ENCODE data around the gene HNF1B. TPM values are rescaled to one million over a fixed set of nuclear protein-coding genes. Genes with fewer than 3 reads are reported as not detected.

Gene HNF1B
- total RNA-seq, 4 donors from 2014 or later = 0.29 to 1.5 TPM; not detected in 2

- H3K27ac ChIP-seq = peak overlapping the region; percentile 77 to 82
- H3K27me3 ChIP-seq = no peaks in the 10 kb centered on the region
- H3K4me3 ChIP-seq = peak overlapping the region; percentile 60 to 68
- intact Hi-C loops (cut with DNase I; ENCODE audit: low total_unique reads) = no loop called here
- no peaks in the 10 kb centered on the region for H3K4me1 ChIP-seq
- H3K9me3 ChIP-seq = no peaks in the 10 kb centered on the region
- TF ChIP-seq, protein P1, sequence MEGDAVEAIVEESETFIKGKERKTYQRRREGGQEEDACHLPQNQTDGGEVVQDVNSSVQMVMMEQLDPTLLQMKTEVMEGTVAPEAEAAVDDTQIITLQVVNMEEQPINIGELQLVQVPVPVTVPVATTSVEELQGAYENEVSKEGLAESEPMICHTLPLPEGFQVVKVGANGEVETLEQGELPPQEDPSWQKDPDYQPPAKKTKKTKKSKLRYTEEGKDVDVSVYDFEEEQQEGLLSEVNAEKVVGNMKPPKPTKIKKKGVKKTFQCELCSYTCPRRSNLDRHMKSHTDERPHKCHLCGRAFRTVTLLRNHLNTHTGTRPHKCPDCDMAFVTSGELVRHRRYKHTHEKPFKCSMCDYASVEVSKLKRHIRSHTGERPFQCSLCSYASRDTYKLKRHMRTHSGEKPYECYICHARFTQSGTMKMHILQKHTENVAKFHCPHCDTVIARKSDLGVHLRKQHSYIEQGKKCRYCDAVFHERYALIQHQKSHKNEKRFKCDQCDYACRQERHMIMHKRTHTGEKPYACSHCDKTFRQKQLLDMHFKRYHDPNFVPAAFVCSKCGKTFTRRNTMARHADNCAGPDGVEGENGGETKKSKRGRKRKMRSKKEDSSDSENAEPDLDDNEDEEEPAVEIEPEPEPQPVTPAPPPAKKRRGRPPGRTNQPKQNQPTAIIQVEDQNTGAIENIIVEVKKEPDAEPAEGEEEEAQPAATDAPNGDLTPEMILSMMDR (IDR thresholded peaks at IDR 0.05) = no peak
- no peak for TF ChIP-seq POLR2A (IDR thresholded peaks at IDR 0.05)
- H3K36me3 ChIP-seq = no peaks in the 10 kb centered on the region
- no peak for DNase-seq
These were observed 101.0 kb downstream of the HNF1B start for GRCh38 chr17:37643869-37644268.

DNA sequence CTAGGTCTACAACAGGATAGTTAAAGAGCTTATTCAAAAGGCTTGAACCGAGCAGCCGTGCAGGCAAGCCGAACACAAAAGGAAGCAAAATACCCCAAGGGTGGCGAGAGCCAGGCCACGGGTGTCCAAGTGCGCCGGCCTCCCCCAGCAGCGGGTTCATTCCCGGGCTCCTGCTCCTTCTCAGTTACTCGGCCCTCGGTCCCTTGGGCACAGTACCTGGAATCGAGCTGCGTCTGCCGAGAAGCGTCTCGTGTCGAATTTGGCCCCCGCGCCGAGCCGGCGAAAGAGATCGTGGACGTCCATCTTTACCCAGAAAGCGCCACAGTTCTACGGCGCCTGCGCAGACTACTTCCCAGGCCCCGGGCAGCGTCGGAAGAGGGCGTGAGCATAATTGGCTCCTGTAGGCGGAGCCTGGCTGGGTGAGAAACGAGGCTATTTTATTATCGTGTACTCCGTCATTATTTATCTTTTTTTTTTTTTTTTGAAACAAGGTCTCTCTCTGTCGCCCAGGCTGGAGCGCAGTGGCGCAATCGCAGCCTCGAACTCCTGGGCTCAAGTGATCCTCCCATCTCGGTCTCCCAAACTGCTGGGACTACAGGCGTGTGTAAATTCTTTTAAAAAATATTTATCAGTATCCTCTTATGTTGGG, 101.6 kb downstream of the HNF1B start, which contains the start of gene DDX52:
Gene DDX52 (minus strand): TSS at position 329 of the 649 bp plus-strand sequence. CDS start 26 bp downstream, at position 303.
- peak within 1 kb of the TSS; percentile 60 to 68 for H3K4me3 ChIP-seq
- no peaks in the 10 kb centered on the region for H3K4me1 ChIP-seq
- no peaks in the 10 kb centered on the region for H3K36me3 ChIP-seq
- intact Hi-C loops (cut with DNase I; ENCODE audit: low total_unique reads) = no loop called here
- DNase-seq = peak; percentile 90 to 92
- H3K27ac ChIP-seq = peak within 1 kb of the TSS; percentile 77 to 82
- TF ChIP-seq POLR2A (IDR thresholded peaks at IDR 0.05) = peak; percentile 20 to 64
- TF ChIP-seq, protein P1 (IDR thresholded peaks at IDR 0.05) = peak in 2 of 4 experiments; percentile 19 to 22
- no peaks in the 10 kb centered on the region for H3K27me3 ChIP-seq
- no peaks in the 10 kb centered on the region for H3K9me3 ChIP-seq

- peak overlapping the region; percentile 77 to 82 for H3K27ac ChIP-seq
- DNase-seq = no peak
- peak overlapping the region; percentile 60 to 68 for H3K4me3 ChIP-seq
- no peaks in the 10 kb centered on the region for H3K27me3 ChIP-seq
- intact Hi-C loops (cut with DNase I; ENCODE audit: low total_unique reads) = no loop called here
- no peaks in the 10 kb centered on the region for H3K9me3 ChIP-seq
- no peaks in the 10 kb centered on the region for H3K36me3 ChIP-seq
- no peak for TF ChIP-seq POLR2A (IDR thresholded peaks at IDR 0.05)
- TF ChIP-seq, protein P1 (IDR thresholded peaks at IDR 0.05) = no peak
- no peaks in the 10 kb centered on the region for H3K4me1 ChIP-seq
These were observed 102.2 kb downstream of the HNF1B start for GRCh38 chr17:37642681-37643080.

DNA sequence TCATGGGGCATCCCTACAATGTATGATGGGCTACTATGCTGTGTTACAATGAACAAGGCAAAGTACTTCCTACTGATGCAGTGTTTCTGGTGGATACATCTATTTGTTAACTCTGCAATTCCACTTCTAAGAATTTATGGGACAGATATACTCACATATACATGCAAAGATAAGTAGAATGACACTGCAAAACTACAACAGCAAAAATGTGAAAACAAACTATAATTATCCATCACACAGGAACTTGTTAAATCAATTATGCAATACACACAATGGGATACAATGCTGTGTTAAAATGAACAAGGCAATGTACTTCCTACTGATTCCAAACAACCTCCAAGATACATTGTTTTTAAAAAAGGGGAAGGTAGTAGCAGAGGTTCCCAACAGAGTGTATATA, 104.8 kb downstream of the HNF1B start:
- Histone ChIP-seq H3K36me3 (no peaks in the 10 kb centered on the region), H3K9me3 (no peaks in the 10 kb centered on the region), H3K4me1 (no peaks in the 10 kb centered on the region), H3K27ac (no peak overlapping the region), H3K4me3 (no peak overlapping the region), H3K27me3 (no peaks in the 10 kb centered on the region)
- DNase-seq = no peak
- intact Hi-C loops (cut with DNase I; ENCODE audit: low total_unique reads) = no loop called here
- TF ChIP-seq, protein P1 (IDR thresholded peaks at IDR 0.05) = no peak
- no peak for TF ChIP-seq POLR2A (IDR thresholded peaks at IDR 0.05)

DNA sequence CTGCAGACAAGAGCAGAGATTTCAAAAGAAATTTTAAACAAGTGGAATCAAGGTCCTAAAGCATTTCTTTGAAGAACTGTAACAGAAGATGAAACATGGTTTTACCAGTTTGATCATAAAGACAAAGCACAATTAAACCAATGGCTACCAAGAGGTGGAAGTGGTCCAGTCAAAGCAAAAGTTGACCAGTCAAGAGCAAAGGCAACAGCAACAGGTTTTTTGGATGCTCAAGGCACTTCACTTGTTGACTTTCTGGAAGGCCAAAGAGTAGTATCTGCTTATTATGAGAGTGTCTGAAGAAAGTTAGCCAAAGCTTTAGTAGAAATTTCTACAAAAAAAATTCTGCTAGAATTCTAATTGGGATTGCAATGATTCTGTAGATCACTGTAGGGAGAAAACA, 106.9 kb downstream of the HNF1B start:
- Histone ChIP-seq H3K27me3 (no peaks in the 10 kb centered on the region), H3K27ac (no peak overlapping the region), H3K36me3 (no peaks in the 10 kb centered on the region), H3K4me1 (no peaks in the 10 kb centered on the region), H3K4me3 (no peak overlapping the region), H3K9me3 (no peaks in the 10 kb centered on the region)
- TF ChIP-seq, protein P1 (IDR thresholded peaks at IDR 0.05) = no peak
- no peak for TF ChIP-seq POLR2A (IDR thresholded peaks at IDR 0.05)
- DNase-seq = no peak
- intact Hi-C loops (cut with DNase I; ENCODE audit: low total_unique reads) = no loop called here

All from uterus (tissue), 4 donors.